H1 (cell line): ENCODE data around the gene CUX1. TPM values are rescaled to one million over a fixed set of nuclear protein-coding genes. Genes with fewer than 3 reads are reported as not detected.

Experiments used
- CTCF ChIA-PET: fragments of 300-600 bp; sonication (Branson Sonifier 250); formaldehyde crosslinking; loops from one replicate; lab custom pipeline; 2021; ENCODE audit not compliant: partially characterized antibody; lab: Charles Lee
- POLR2A ChIA-PET: fragments of 300-600 bp; sonication (Branson Sonifier 250); formaldehyde crosslinking; loops from one replicate; lab custom pipeline; 2021; ENCODE audit warnings: inconsistent platforms; ENCODE audit not compliant: partially characterized antibody; lab: Charles Lee
- DNase-seq, 2 experiments: peaks; one replicate each; pipeline versions ENCODE4 v3.0.0 to v3.0.0-alpha.2; 2010 to 2022; ENCODE audit warnings: low spot score in 2 of 2, low read depth in 1 of 2, mixed read lengths in 1 of 2
- FAIRE-seq: peaks from 2 replicates; lab custom pipeline; 2011; peaks lifted over from hg19 to GRCh38; lab: Jason Lieb, UNC
- H2AFZ ChIP-seq: 2 replicates; pipeline ENCODE4 v1.8.1; 2012; ENCODE audit warnings: low read length, inconsistent platforms
- H2AK5ac ChIP-seq: 2 replicates; pipeline ENCODE4 v1.6.1; 2013; ENCODE audit warnings: low read depth, low read length
- H2BK120ac ChIP-seq: replicated peaks from 2 replicates; pipeline ENCODE3; 2013; ENCODE audit warnings: low read depth, low read length, inconsistent platforms
- H2BK12ac ChIP-seq: 2 replicates; pipeline ENCODE4 v1.6.1; 2013; ENCODE audit warnings: low read depth, low read length
- H2BK15ac ChIP-seq: 2 replicates; pipeline ENCODE4 v1.6.1; 2013; ENCODE audit warnings: low read length
- H2BK20ac ChIP-seq: 2 replicates; pipeline ENCODE4 v1.6.1; 2013; ENCODE audit warnings: low read length
- H2BK5ac ChIP-seq: 2 replicates; pipeline ENCODE4 v1.6.1; 2013; ENCODE audit warnings: low read depth, low read length
- H3K14ac ChIP-seq: 2 replicates; pipeline ENCODE4 v1.6.1; 2013; ENCODE audit warnings: inconsistent platforms; ENCODE audit not compliant: insufficient read length
- H3K18ac ChIP-seq: 2 replicates; pipeline ENCODE4 v1.6.1; 2013; ENCODE audit warnings: low read length; ENCODE audit errors: extremely low read depth
- H3K23ac ChIP-seq: 2 replicates; pipeline ENCODE4 v1.6.1; 2013; ENCODE audit warnings: inconsistent platforms; ENCODE audit not compliant: insufficient read length
- H3K23me2 ChIP-seq: 2 replicates; pipeline ENCODE4 v1.6.1; 2013; ENCODE audit warnings: low read depth, low read length
- H3K27ac ChIP-seq: 2 replicates; pipeline ENCODE4 v1.6.1; 2011; ENCODE audit warnings: low read depth, low read length, inconsistent platforms
- H3K27me3 ChIP-seq, 4 experiments: replicated peaks in 1 of 4; 1 replicate in 1 of 4; 2 replicates in 3 of 4; pipeline versions ENCODE4 v1.6.1 to v1.8.1; 2011 to 2013; ENCODE audit warnings: low read length in 3 of 4, mild to moderate bottlenecking in 3 of 4, inconsistent platforms in 2 of 4, mixed read lengths in 2 of 4, moderate library complexity in 1 of 4; ENCODE audit not compliant: control insufficient read depth in 3 of 4, insufficient read depth in 3 of 4; ENCODE audit errors: extremely low read depth in 1 of 4
- H3K36me3 ChIP-seq, 4 experiments: 2 replicates each; pipeline versions ENCODE4 v1.6.1 to v1.8.1; 2011 to 2013; ENCODE audit warnings: mild to moderate bottlenecking in 4 of 4, low read length in 3 of 4, moderate library complexity in 2 of 4, control low read depth in 1 of 4, inconsistent platforms in 1 of 4; ENCODE audit not compliant: insufficient read depth in 4 of 4, control insufficient read depth in 2 of 4
- H3K4ac ChIP-seq: replicated peaks from 2 replicates; pipeline ENCODE3; 2013; ENCODE audit warnings: low read length, low read depth, mixed read lengths, inconsistent platforms; ENCODE audit not compliant: insufficient read length
- H3K4me1 ChIP-seq, 4 experiments: replicated peaks in 1 of 4; 1 replicate in 1 of 4; 2 replicates in 3 of 4; pipeline versions ENCODE4 v1.6.1 to v1.8.1; 2011 to 2013; ENCODE audit warnings: low read length in 3 of 4, inconsistent platforms in 2 of 4, mixed read lengths in 1 of 4; ENCODE audit not compliant: insufficient read depth in 4 of 4, control insufficient read depth in 3 of 4
- H3K4me2 ChIP-seq, 2 experiments: 2 replicates each; pipeline versions ENCODE4 v1.6.1 to v1.8.1; 2011 to 2013; ENCODE audit warnings: low read depth in 2 of 2, low read length in 2 of 2, control low read depth in 1 of 2, inconsistent platforms in 1 of 2, mild to moderate bottlenecking in 1 of 2; ENCODE audit not compliant: insufficient read depth in 1 of 2
- H3K4me3 ChIP-seq, 4 experiments: fragments of 200-600, 300-600 bp in 1 of 4; sonication (generic), shearing (Covaris generic), sonication (Bioruptor Twin) in 1 of 4; 2 replicates each; pipeline versions ENCODE4 v1.5.1 to v1.8.1; 2011 to 2016; ENCODE audit warnings: low read length in 4 of 4, low read depth in 3 of 4, control low read depth in 2 of 4, inconsistent platforms in 2 of 4, mild to moderate bottlenecking in 2 of 4, mixed read lengths in 1 of 4, moderate library complexity in 1 of 4; ENCODE audit not compliant: insufficient read depth in 2 of 4; ENCODE audit errors: extremely low read depth in 1 of 4
- H3K56ac ChIP-seq: replicated peaks from 2 replicates; pipeline ENCODE3; 2013; ENCODE audit warnings: low read depth, mild to moderate bottlenecking, mixed read lengths, low read length, inconsistent platforms; ENCODE audit not compliant: insufficient read length
- H3K79me1 ChIP-seq: 2 replicates; pipeline ENCODE4 v1.6.1; 2013; ENCODE audit warnings: low read depth, low read length, control low read depth
- H3K79me2 ChIP-seq, 2 experiments: 2 replicates each; pipeline versions ENCODE4 v1.6.1 to v1.8.1; 2012 to 2013; ENCODE audit warnings: low read length in 2 of 2, mild to moderate bottlenecking in 2 of 2, inconsistent platforms in 1 of 2; ENCODE audit not compliant: insufficient read depth in 2 of 2, control insufficient read depth in 1 of 2
- H3K9ac ChIP-seq, 4 experiments: replicated peaks in 1 of 4; 1 replicate in 1 of 4; 2 replicates in 3 of 4; pipeline versions ENCODE4 v1.6.1 to v1.8.1; 2011 to 2013; ENCODE audit warnings: low read depth in 3 of 4, low read length in 3 of 4, control low read depth in 2 of 4, mild to moderate bottlenecking in 2 of 4, moderate library complexity in 2 of 4, inconsistent platforms in 1 of 4; ENCODE audit errors: extremely low read depth in 1 of 4
- H3K9me3 ChIP-seq, 2 experiments: 2 replicates each; pipeline versions ENCODE4 v1.6.1 to v1.8.1; 2012 to 2013; ENCODE audit warnings: mild to moderate bottlenecking in 2 of 2, moderate library complexity in 2 of 2, control low read depth in 1 of 2, inconsistent platforms in 1 of 2, low read depth in 1 of 2, low read length in 1 of 2, mixed read lengths in 1 of 2; ENCODE audit not compliant: insufficient read depth in 2 of 2
- H4K20me1 ChIP-seq, 2 experiments: replicated peaks in 1 of 2; 2 replicates each; pipeline versions ENCODE3 to v1.8.1; 2011 to 2013; ENCODE audit warnings: inconsistent platforms in 2 of 2, low read length in 2 of 2, mild to moderate bottlenecking in 1 of 2; ENCODE audit not compliant: insufficient read depth in 2 of 2, control insufficient read depth in 1 of 2
- H4K5ac ChIP-seq: 2 replicates; pipeline ENCODE4 v1.6.1; 2013; ENCODE audit warnings: low read length, low read depth, mixed read lengths, inconsistent platforms; ENCODE audit not compliant: insufficient read length
- H4K8ac ChIP-seq: 2 replicates; pipeline ENCODE4 v1.8.0; 2013; ENCODE audit warnings: mild to moderate bottlenecking, moderate library complexity, low read length, inconsistent platforms; ENCODE audit not compliant: insufficient read depth; ENCODE audit errors: extremely low read depth
- H4K91ac ChIP-seq: replicated peaks from 2 replicates; pipeline ENCODE3; 2013; ENCODE audit warnings: low read length, mixed read lengths, inconsistent platforms; ENCODE audit not compliant: insufficient read length
- BACH1 ChIP-seq: IDR thresholded peaks from 2 replicates; pipeline ENCODE4 v1.6.1; 2012; ENCODE audit warnings: low read length, improper control_type of control experiment
- CBX5 ChIP-seq: fragments of 300-800, 300-1000 bp; sonication (generic); IDR thresholded peaks from 2 replicates; pipeline ENCODE4 v1.7.1; 2016; ENCODE audit warnings: antibody characterized with exemption, low read length, low read depth
- CREB1 ChIP-seq: IDR thresholded peaks from 2 replicates; pipeline ENCODE4 v1.6.1; 2012; ENCODE audit warnings: inconsistent platforms
- HDAC2 ChIP-seq, 2 experiments: fragments of 300-600 bp in 1 of 2; sonication (generic) in 1 of 2; IDR thresholded peaks; 2 replicates each; pipeline ENCODE4 v1.6.1; 2011 to 2012; ENCODE audit warnings: low read depth in 2 of 2, low read length in 2 of 2, mild to moderate bottlenecking in 2 of 2, moderate library complexity in 2 of 2, borderline replicate concordance in 1 of 2, inconsistent platforms in 1 of 2
- JUND ChIP-seq: IDR thresholded peaks from 2 replicates; pipeline ENCODE4 v1.6.1; 2011; ENCODE audit warnings: mild to moderate bottlenecking, improper control_type of control experiment, low read length
- KDM4A ChIP-seq: IDR thresholded peaks from one replicate; pipeline ENCODE4 v1.7.1; 2012; ENCODE audit warnings: low read depth, mild to moderate bottlenecking, moderate library complexity, low read length, inconsistent platforms; ENCODE audit not compliant: severe bottlenecking
- POLR2AphosphoS5 ChIP-seq: IDR thresholded peaks from 2 replicates; pipeline ENCODE4 v1.6.1; 2011; ENCODE audit warnings: low read depth, low read length
- SAP30 ChIP-seq: fragments of 300-600 bp; sonication (generic); IDR thresholded peaks from 2 replicates; pipeline ENCODE4 v1.7.1; 2012; ENCODE audit warnings: low read length, moderate library complexity, mild to moderate bottlenecking, inconsistent platforms; ENCODE audit not compliant: insufficient read depth, insufficient replicate concordance
- TBP ChIP-seq: IDR thresholded peaks from 2 replicates; pipeline ENCODE4 v1.6.1; 2011; ENCODE audit warnings: low read depth, low read length, improper control_type of control experiment
- USF2 ChIP-seq: IDR thresholded peaks from 2 replicates; pipeline ENCODE4 v1.6.1; 2011; ENCODE audit warnings: low read length, improper control_type of control experiment
- ZNF274 ChIP-seq: IDR thresholded peaks from 2 replicates; pipeline ENCODE4 v1.7.0; 2012; ENCODE audit warnings: low read length, borderline replicate concordance; ENCODE audit errors: extremely low read depth
- WGBS, 2 experiments: shearing (Covaris generic) in 1 of 2; methylation state at CpG; one replicate each; pipeline versions ENCODE4 v1.1.6 to v1.1.7; 2013 to 2015; ENCODE audit warnings: low lambda C conversion rate in 2 of 2, mixed read lengths in 2 of 2, inconsistent platforms in 1 of 2, low coverage in 1 of 2, missing lambda C conversion rate in 1 of 2; ENCODE audit not compliant: insufficient replicate concordance in 2 of 2, insufficient coverage in 1 of 2, insufficient read length in 1 of 2; ENCODE audit errors: extremely low coverage in 1 of 2, missing lambda C conversion rate in 1 of 2; 5-methylcytosine and 5-hydroxymethylcytosine counted together
- polyA plus RNA-seq, 7 experiments: library from polyadenylated mRNA; depleted of rRNA in 3 of 7; stranded (reverse) in 5 of 7; unstranded in 2 of 7; fragments of >200 nt in 5 of 7; fragments of 200-250 nt in 2 of 7; gene quantifications; 1 replicate in 5 of 7; 2 replicates in 1 of 7; 4 replicates in 1 of 7; pipeline versions ENCODE4 v1.2.1 to v1.2.3, GENCODE V29; 2011 to 2013; ENCODE audit warnings: missing spikeins in 2 of 7, mixed read lengths in 2 of 7
- total RNA-seq: library from RNA; stranded (reverse); fragmentation: NEBNext Ultra II Directional; extraction: Animal tissue kit (Norgen Biotek cat#: 25700); gene quantifications from 2 replicates; pipeline ENCODE4 v1.2.1, GENCODE V29; 2021

Gene CUX1
- total and polyA plus RNA-seq, 2 of the 8 experiments (the other 6 are each of a cell fraction or from before 2014, with no cell fraction given), result 21.6 to 65.9 TPM

GRCh38 chr7:102175423-102176170 is 358.2 kb downstream of the CUX1 start:
- Histone ChIP-seq H3K56ac (no peak overlapping the region), H2BK120ac (no peak overlapping the region), H4K20me1 (peaks cover 2 to 4% of the 10 kb centered on the region in 2 experiments), H3K4me1 (no peaks in the 10 kb centered on the region), H4K8ac (no peak overlapping the region), H3K4me2 (no peak overlapping the region), H3K23ac (no peak overlapping the region), H3K9me3 (no peaks in the 10 kb centered on the region)
- POLR2A ChIA-PET, result no interaction called here
- 86% methylated on average over 23 of the region's 24 CpGs; no CpG with 5 or more reads in 1 of the 2 experiments for WGBS, 2 experiments
- TF ChIP-seq CBX5 (no peak), HDAC2 (IDR thresholded peaks at IDR 0.05; ENCODE audit: borderline replicate concordance in 1 of 2, low read depth in 2 of 2, low read length in 2 of 2) (no peak), ZNF274 (no peak), JUND (no peak), USF2 (no peak), CREB1 (no peak), BACH1 (no peak), POLR2AphosphoS5 (no peak), KDM4A (no peak), TBP (no peak), SAP30 (no peak)
- TF ChIP-seq, all 59 proteins: peak for 0
- no peak overlapping the region for H2AK5ac ChIP-seq
- H3K79me2 ChIP-seq, result no peaks in the 10 kb centered on the region
- H4K5ac ChIP-seq, result no peak overlapping the region
- no peak overlapping the region for H2AFZ ChIP-seq
- H3K9ac ChIP-seq, result no peak overlapping the region
- CTCF ChIA-PET, result interaction anchor here (0.8 kb wide), 1 partner anchor 58 kb away, joined by 3 read pairs; no protein-coding TSS in a partner anchor
- no peak overlapping the region for H2BK20ac ChIP-seq
- FAIRE-seq (no peak), DNase-seq (no peak)
- no peak overlapping the region for H2BK5ac ChIP-seq
- no peak overlapping the region for H2BK12ac ChIP-seq
- no peak overlapping the region for H2BK15ac ChIP-seq
- no peak overlapping the region for H4K91ac ChIP-seq
- H3K4ac ChIP-seq, result no peak overlapping the region
- no peaks in the 10 kb centered on the region for H3K23me2 ChIP-seq
- H3K27me3 ChIP-seq, result no peaks in the 10 kb centered on the region
- H3K4me3 ChIP-seq, result no peak overlapping the region
- H3K18ac ChIP-seq, result no peak overlapping the region
- no peak overlapping the region for H3K14ac ChIP-seq
- H3K79me1 ChIP-seq, result no peaks in the 10 kb centered on the region
- H3K36me3 ChIP-seq, result peaks cover 0 to 10% (median 3%) of the 10 kb centered on the region in 4 experiments; a peak in 4 of 8 replicates
- no peak overlapping the region for H3K27ac ChIP-seq
